A549 (cell line): ENCODE results near the gene RPL18. TPM values are rescaled to one million over a fixed set of nuclear protein-coding genes. Genes with fewer than 3 reads are reported as not detected.

Experiments used
- ATAC-seq, 2 experiments: fragments of 200-7000 bp in 1 of 2; fragments of >200 bp in 1 of 2; cut with Nextera tagmentation in 1 of 2; cut with Tn5 transposase in 1 of 2; 3 replicates each; pipeline versions ENCODE4 v1.8.0 to v1.9.1; 2018 to 2020; ENCODE audit warnings: mild to moderate bottlenecking in 1 of 2, moderate library complexity in 1 of 2
- CTCF ChIA-PET: fragments of 300-600 bp; sonication (Branson Sonifier 250); formaldehyde crosslinking; extraction: SDS; loops from one replicate; lab custom pipeline; 2021; ENCODE audit warnings: antibody characterized with exemption, inconsistent platforms; lab: Yijun Ruan, JAX
- POLR2A ChIA-PET: fragments of 350-600 bp; formaldehyde crosslinking; extraction: SDS; loops from one replicate; lab custom pipeline; 2021; ENCODE audit warnings: antibody characterized with exemption, inconsistent platforms; lab: Yijun Ruan, JAX
- DNase-seq, 2 experiments: peaks; one replicate each; pipeline versions ENCODE4 v3.0.0 to v3.0.0-alpha.2; 2011 to 2016; ENCODE audit warnings: low read depth in 1 of 2, low spot score in 1 of 2
- FAIRE-seq: peaks from 2 replicates; lab custom pipeline; 2011; peaks lifted over from hg19 to GRCh38; lab: Jason Lieb, UNC
- H3K27ac ChIP-seq, 2 experiments: fragments of >200 bp; sonication (Bioruptor Twin); formaldehyde crosslinking; 3 replicates each; pipeline ENCODE4 v1.5.1; 2016 to 2017
- H3K4me1 ChIP-seq: fragments of >200 bp; sonication (Bioruptor Twin); formaldehyde crosslinking; 3 replicates; pipeline ENCODE4 v1.6.1; 2016
- H3K4me2 ChIP-seq: fragments of >200 bp; sonication (Bioruptor Twin); formaldehyde crosslinking; 3 replicates; pipeline ENCODE4 v1.6.1; 2016
- H3K4me3 ChIP-seq: fragments of >200 bp; sonication (Bioruptor Twin); formaldehyde crosslinking; 3 replicates; pipeline ENCODE4 v1.5.1; 2016
- H3K9me3 ChIP-seq: fragments of >200 bp; sonication (Bioruptor Twin); formaldehyde crosslinking; 3 replicates; pipeline ENCODE4 v1.6.1; 2016
- ATOH8 ChIP-seq: fragments of 250-450 bp; sonication (Bioruptor Pico); IDR thresholded peaks from 2 replicates; pipeline ENCODE4 v1.5.0; 2020; ENCODE audit warnings: low read depth, mild to moderate bottlenecking, moderate library complexity
- BHLHE40 ChIP-seq: IDR thresholded peaks from 2 replicates; pipeline ENCODE4 v1.6.1; 2012; ENCODE audit warnings: low read depth, low read length, inconsistent platforms
- CBX2 ChIP-seq: fragments of 200-600 bp; sonication (generic); IDR thresholded peaks from 2 replicates; pipeline ENCODE4 v1.6.1; 2016; ENCODE audit warnings: low read depth, mild to moderate bottlenecking, borderline replicate concordance
- CHD2 ChIP-seq: fragments of 150-350 bp; IDR thresholded peaks from 2 replicates; pipeline ENCODE4 v1.6.1; 2014; ENCODE audit warnings: low read length; ENCODE audit not compliant: partially characterized antibody
- CHD4 ChIP-seq: fragments of 200-600 bp; sonication (generic); IDR thresholded peaks from 2 replicates; pipeline ENCODE4 v1.6.1; 2016; ENCODE audit warnings: antibody characterized with exemption, mild to moderate bottlenecking, borderline replicate concordance
- ELK1 ChIP-seq: fragments of 150-350 bp; IDR thresholded peaks from 2 replicates; pipeline ENCODE4 v1.6.1; 2014; ENCODE audit warnings: low read depth, mild to moderate bottlenecking, low read length
- EP300 ChIP-seq, 2 experiments: fragments of >200 bp; sonication (Bioruptor Twin); formaldehyde crosslinking; IDR thresholded peaks; 2 replicates in 1 of 2; 3 replicates in 1 of 2; pipeline ENCODE4 v1.6.1; 2016 to 2017
- ESRRA ChIP-seq: fragments of 150-350 bp; IDR thresholded peaks from 2 replicates; pipeline ENCODE4 v1.6.1; 2014; ENCODE audit warnings: mild to moderate bottlenecking, low read length, borderline replicate concordance
- FOSL2 ChIP-seq, 2 experiments: fragments of 450-650 bp in 1 of 2; fragments of >200 bp in 1 of 2; sonication (Bioruptor Twin) in 1 of 2; formaldehyde crosslinking; IDR thresholded peaks; 2 replicates each; pipeline versions ENCODE4 v1.5.0 to v1.6.1; 2016 to 2020; ENCODE audit warnings: mild to moderate bottlenecking in 1 of 2, moderate library complexity in 1 of 2
- FOXS1 ChIP-seq: fragments of 250-450 bp; sonication (Bioruptor Pico); IDR thresholded peaks from 2 replicates; pipeline ENCODE4 v1.5.0; 2020; ENCODE audit warnings: mild to moderate bottlenecking, moderate library complexity
- GATA3 ChIP-seq: IDR thresholded peaks from 2 replicates; pipeline ENCODE4 v1.6.1; 2012; ENCODE audit warnings: borderline replicate concordance
- HMGXB4 ChIP-seq: fragments of 250-450 bp; sonication (Bioruptor Pico); IDR thresholded peaks from 2 replicates; pipeline ENCODE4 v1.5.0; 2021; ENCODE audit warnings: mild to moderate bottlenecking, moderate library complexity, borderline replicate concordance
- HOXA7 ChIP-seq: fragments of 250-450 bp; sonication (Bioruptor Pico); IDR thresholded peaks from 2 replicates; pipeline ENCODE4 v1.5.0; 2020; ENCODE audit warnings: mild to moderate bottlenecking, moderate library complexity
- HOXB5 ChIP-seq: fragments of 250-450 bp; sonication (Bioruptor Pico); IDR thresholded peaks from 2 replicates; pipeline ENCODE4 v1.5.0; 2020; ENCODE audit warnings: mild to moderate bottlenecking, moderate library complexity
- KDM1A ChIP-seq: fragments of 200-600 bp; sonication (generic); IDR thresholded peaks from 2 replicates; pipeline ENCODE4 v1.6.1; 2016; ENCODE audit warnings: low read depth, mild to moderate bottlenecking
- NPAS2 ChIP-seq: fragments of 250-450 bp; sonication (Bioruptor Pico); IDR thresholded peaks from 2 replicates; pipeline ENCODE4 v1.8.0; 2022; ENCODE audit warnings: mild to moderate bottlenecking, moderate library complexity, borderline replicate concordance
- PHF8 ChIP-seq: fragments of 200-600 bp; sonication (generic); IDR thresholded peaks from 2 replicates; pipeline ENCODE4 v1.6.1; 2016; ENCODE audit warnings: low read depth, mild to moderate bottlenecking, antibody characterized with exemption, moderate library complexity, borderline replicate concordance
- RAD21 ChIP-seq, 2 experiments: fragments of >200 bp in 1 of 2; sonication (Bioruptor Twin) in 1 of 2; formaldehyde crosslinking in 1 of 2; IDR thresholded peaks in 1 of 2; conservative IDR thresholded peaks in 1 of 2; 2 replicates in 1 of 2; 3 replicates in 1 of 2; pipeline ENCODE4 v1.6.1; 2012 to 2018; ENCODE audit warnings: inconsistent platforms in 1 of 2
- SMC3 ChIP-seq: fragments of >200 bp; sonication (Bioruptor Twin); formaldehyde crosslinking; IDR thresholded peaks from 3 replicates; pipeline ENCODE4 v1.6.1; 2018; ENCODE audit warnings: inconsistent platforms
- ZNF302 ChIP-seq: fragments of 250-450 bp; sonication (Bioruptor Pico); IDR thresholded peaks from 2 replicates; pipeline ENCODE4 v1.9.0; 2021; ENCODE audit warnings: inconsistent platforms, mild to moderate bottlenecking, moderate library complexity
- WGBS: methylation state at CpG from one replicate; pipeline ENCODE4 v1.1.6; 2017; ENCODE audit errors: missing lambda C conversion rate; 5-methylcytosine and 5-hydroxymethylcytosine counted together
- polyA plus RNA-seq, 4 experiments: library from polyadenylated mRNA; depleted of rRNA in 3 of 4; stranded (reverse); fragments of >200 nt; fragmentation: RNase III in 1 of 4; extraction: RNeasy Plus Mini Kit Qiagen cat#74134 plus additional on column Dnase treatment in 1 of 4; gene quantifications; 2 replicates in 3 of 4; 3 replicates in 1 of 4; pipeline ENCODE4 v1.2.3, GENCODE V29; 2011 to 2017

The RPL18 gene
- polyA plus RNA-seq, 2 of the 4 experiments (the other 2 are of a cell fraction): 1,780 to 2,696 TPM

- WGBS: 87% methylated on average over 9 of the region's 9 CpGs
- ChIA-PET CTCF (interaction anchor here (18.9 kb wide), 1 partner anchor 15 kb away, joined by 396 read pairs; no protein-coding TSS in a partner anchor), POLR2A (no interaction called here)
- TF ChIP-seq KDM1A: peak; percentile 64; the same call in 1 of the 2 replicates
- no peak for TF ChIP-seq FOSL2 (IDR thresholded peaks at IDR 0.05)
- TF ChIP-seq FOSL2 (CRISPR knock-in tag; IDR thresholded peaks at IDR 0.05): 0 out of 2 replicates have a peak, but pooled peaks have one; percentile 18
- TF ChIP-seq EP300 (IDR thresholded peaks at IDR 0.05): no peak
- DNase-seq (no peak), ATAC-seq (no peak), FAIRE-seq (no peak)
- Histone ChIP-seq H3K4me3 (no peak overlapping the region), H3K4me1 (peaks cover 14% of the 10 kb centered on the region), H3K27ac (no peak overlapping the region; a peak in 1 of 6 replicates), H3K4me2 (no peak overlapping the region), H3K9me3 (no peaks in the 10 kb centered on the region)
Observed at GRCh38 chr19:48603850-48604249, 15.1 kb downstream of the RPL18 start.

GRCh38 chr19:48603449-48603848, 15.5 kb downstream of the RPL18 start:
- peak overlapping the region in 1 of 2 experiments; percentile 66; a peak in 2 of 6 replicates for H3K27ac ChIP-seq
- TF ChIP-seq FOXS1 (CRISPR knock-in tag) (no peak), SMC3 (no peak), PHF8 (no peak), CHD4 (no peak), NPAS2 (no peak), FOSL2 (IDR thresholded peaks at IDR 0.05) (no peak), FOSL2 (CRISPR knock-in tag; IDR thresholded peaks at IDR 0.05) (no peak), CHD2 (no peak), ELK1 (no peak), ESRRA (no peak), HOXB5 (CRISPR knock-in tag) (no peak), RAD21 (conservative IDR thresholded peaks at IDR 0.05 in 1 of 2, IDR thresholded peaks at IDR 0.05 in 1 of 2) (no peak), HOXA7 (no peak), ATOH8 (CRISPR knock-in tag) (no peak), BHLHE40 (no peak), ZNF302 (CRISPR knock-in tag) (no peak), GATA3 (no peak), CBX2 (no peak), HMGXB4 (CRISPR knock-in tag) (no peak)
- ATAC-seq (no peak), DNase-seq (no peak), FAIRE-seq (no peak)
- H3K4me1 ChIP-seq: peaks cover 14% of the 10 kb centered on the region
- ChIA-PET CTCF (interaction anchor here (18.9 kb wide), 1 partner anchor 14 kb away, joined by 396 read pairs; no protein-coding TSS in a partner anchor), POLR2A (no interaction called here)
- H3K9me3 ChIP-seq: no peaks in the 10 kb centered on the region
- no peak overlapping the region for H3K4me2 ChIP-seq
- no peak overlapping the region for H3K4me3 ChIP-seq
- 95% methylated on average over 39 of the region's 39 CpGs for WGBS
